Measurements from ENCODE around the gene GADD45GIP1. TPM values are rescaled to one million over a fixed set of nuclear protein-coding genes. Genes with fewer than 3 reads are reported as not detected.
"Not testable (repeated sequence)": the region's sequence is repeated elsewhere in the genome, so short reads cannot be mapped to it uniquely, and the experiment has no call there.

GADD45GIP1 gene
- total RNA-seq, 5 donors from 2014 or later (not counting 1 experiment from before 2014, with no cell fraction given), result 6.2 to 22.6 (median 20.1) TPM

DNA sequence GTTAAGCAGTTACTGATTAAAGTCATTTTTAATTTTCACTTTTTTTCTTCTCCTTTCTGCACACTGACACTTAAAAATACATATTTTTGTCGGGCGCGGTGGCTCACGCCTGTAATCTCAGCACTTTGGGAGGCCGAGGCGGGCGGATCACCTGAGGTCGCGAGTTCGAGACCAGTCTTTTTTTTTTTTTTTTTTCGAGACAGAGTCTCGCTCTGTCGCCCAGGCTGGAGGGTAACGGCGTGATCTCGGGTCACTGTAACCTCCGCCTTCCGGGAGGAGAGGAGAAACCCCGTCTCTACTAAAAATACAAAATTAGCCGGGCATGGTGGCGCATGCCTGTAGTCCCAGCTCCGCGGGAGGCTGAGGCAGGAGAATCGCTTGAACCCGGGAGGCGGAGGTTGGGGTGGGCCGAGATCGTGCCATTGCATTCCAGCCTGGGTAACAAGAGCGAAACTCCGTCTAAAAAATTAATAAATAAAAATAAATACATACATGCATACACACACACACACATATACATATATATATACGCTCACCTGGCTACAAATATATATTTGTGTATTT is 448 bp upstream of the GADD45GIP1 start:
- Histone ChIP-seq H3K27ac (ENCODE audit: low read length) (peak overlapping the region; percentile 75), H3K36me3 (ENCODE audit: control insufficient read depth in 2 of 2, extremely low read depth in 1 of 2, insufficient read depth in 1 of 2, low read length in 1 of 2) (peaks cover 6 to 17% of the 10 kb centered on the region in 2 donors), H3K4me1 (ENCODE audit: control insufficient read depth in 1 of 2, extremely low read depth in 1 of 2, insufficient read depth in 2 of 2, low read length in 2 of 2) (peaks cover 6 to 25% of the 10 kb centered on the region in 2 experiments), H3K4me3 (ENCODE audit: control insufficient read depth in 1 of 2, extremely low read depth in 1 of 2, low read length in 1 of 2) (peak overlapping the region; percentile 67 to 78)
- DNase-seq (peak in 1 of 35 experiments; percentile 22), ATAC-seq (replicated peaks in 1 of 4) (peak; percentile 6 to 34 (median 14))
- Mint-ChIP-seq H3K4me1 (peaks cover 18 to 30% (median 26%) of the 10 kb centered on the region in 3 donors), H3K27ac (peak overlapping the region; percentile 93 to 96), H3K4me3 (peak overlapping the region; percentile 82 to 90 (median 86))
- not testable (repeated sequence) for H3K27me3 ChIP-seq (replicated peaks in 1 of 2; ENCODE audit: control insufficient read depth in 2 of 2, extremely low read depth in 1 of 2, insufficient read depth in 2 of 2, low read length in 1 of 2); H3K9me3 ChIP-seq; H3K9me3 Mint-ChIP-seq; H3K36me3 Mint-ChIP-seq; H3K27me3 Mint-ChIP-seq
- ChIA-PET POLR2A (interaction anchor here in 1 of 2 donors (0.6 kb wide), 1 partner anchor 44 kb away, joined by 4 read pairs; no protein-coding TSS in a partner anchor), CTCF (interaction anchor here in 1 of 2 donors (0.7 kb wide), 1 partner anchor 1352 kb away, joined by 4 read pairs; no protein-coding TSS in a partner anchor)
- WGBS (ENCODE audit: insufficient coverage), result 0% methylated on average over 1 of the region's 31 CpGs

DNA sequence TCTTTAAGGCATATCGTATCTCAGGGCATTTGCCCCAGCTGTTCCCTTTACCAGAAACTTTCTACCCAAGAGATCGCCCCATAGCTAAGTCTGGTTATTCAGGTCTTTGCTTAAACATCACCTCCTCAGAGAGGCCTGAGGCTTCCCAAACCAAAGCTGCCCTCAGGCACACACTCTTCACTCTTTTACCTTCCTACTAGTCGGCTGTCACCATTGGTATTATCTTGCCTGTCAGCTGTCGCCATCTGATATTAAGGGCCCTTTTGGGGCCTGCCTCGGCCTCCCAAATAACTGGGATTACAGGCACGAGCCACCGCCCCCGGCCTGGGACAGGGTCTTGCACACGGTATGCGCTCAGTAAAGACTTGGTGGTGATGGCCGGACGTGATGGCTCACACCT is 1.0 kb downstream of the GADD45GIP1 start:
- peak overlapping the region in 1 of 2 donors; percentile 67 for H3K4me3 ChIP-seq (ENCODE audit: control insufficient read depth in 1 of 2, extremely low read depth in 1 of 2, low read length in 1 of 2)
- ATAC-seq (replicated peaks in 1 of 4) (no peak), DNase-seq (no peak)
- H3K9me3 Mint-ChIP-seq, result no peaks in the 10 kb centered on the region
- ChIA-PET CTCF (interaction anchor here in 1 of 2 donors (0.7 to 1.3 kb wide), 2 partner anchors 10 to 58 kb away, joined by 3 read pairs; no protein-coding TSS in a partner anchor), POLR2A (no interaction called here)
- H3K36me3 ChIP-seq (ENCODE audit: control insufficient read depth in 2 of 2, extremely low read depth in 1 of 2, insufficient read depth in 1 of 2, low read length in 1 of 2), result peaks cover 10 to 27% of the 10 kb centered on the region in 2 donors
- peak overlapping the region; percentile 82 to 85 (median 82) for H3K4me3 Mint-ChIP-seq
- H3K27ac ChIP-seq (ENCODE audit: low read length), result peak overlapping the region; percentile 63
- no peaks in the 10 kb centered on the region for H3K27me3 Mint-ChIP-seq
- WGBS (ENCODE audit: insufficient coverage), result 60% methylated on average over 9 of the region's 12 CpGs
- H3K27ac Mint-ChIP-seq, result peak overlapping the region; percentile 65 to 91
- H3K36me3 Mint-ChIP-seq, result peaks cover 9% of the 10 kb centered on the region
- peaks cover 18 to 30% (median 28%) of the 10 kb centered on the region in 3 donors for H3K4me1 Mint-ChIP-seq
- H3K4me1 ChIP-seq (ENCODE audit: control insufficient read depth in 1 of 2, extremely low read depth in 1 of 2, insufficient read depth in 2 of 2, low read length in 2 of 2), result peaks cover 6 to 25% of the 10 kb centered on the region in 2 experiments
- H3K27me3 ChIP-seq (replicated peaks in 1 of 2; ENCODE audit: control insufficient read depth in 2 of 2, extremely low read depth in 1 of 2, insufficient read depth in 2 of 2, low read length in 1 of 2), result no peaks in the 10 kb centered on the region
- H3K9me3 ChIP-seq, result no peaks in the 10 kb centered on the region

DNA sequence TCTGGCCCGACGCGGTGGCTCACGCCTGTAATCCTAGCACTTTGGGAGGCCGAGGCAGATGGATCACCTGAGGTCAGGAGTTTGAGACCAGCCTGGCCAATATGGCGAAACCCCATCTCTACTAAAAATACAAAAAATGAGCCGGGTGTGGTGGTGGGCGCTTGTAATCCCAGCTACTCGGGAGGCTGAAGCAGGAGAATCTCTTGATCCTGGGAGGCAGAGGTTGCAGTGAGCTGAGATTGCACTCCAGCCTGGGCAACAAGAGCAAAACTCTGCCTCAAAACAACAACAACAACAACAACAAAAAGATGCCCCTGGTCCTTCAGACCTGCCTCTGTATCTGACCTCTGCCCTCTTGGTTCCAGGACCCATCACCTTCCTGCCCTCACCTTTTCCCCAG is 1.4 kb downstream of the GADD45GIP1 start:
- H3K27me3 Mint-ChIP-seq; DNase-seq; H3K9me3 Mint-ChIP-seq; H3K27ac ChIP-seq (ENCODE audit: low read length); H3K9me3 ChIP-seq; ATAC-seq (replicated peaks in 1 of 4); H3K27me3 ChIP-seq (replicated peaks in 1 of 2; ENCODE audit: control insufficient read depth in 2 of 2, extremely low read depth in 1 of 2, insufficient read depth in 2 of 2, low read length in 1 of 2); H3K4me3 ChIP-seq (ENCODE audit: control insufficient read depth in 1 of 2, extremely low read depth in 1 of 2, low read length in 1 of 2); POLR2A ChIA-PET: not testable (repeated sequence)
- Histone ChIP-seq H3K4me1 (ENCODE audit: control insufficient read depth in 1 of 2, extremely low read depth in 1 of 2, insufficient read depth in 2 of 2, low read length in 2 of 2) (peaks cover 6 to 25% of the 10 kb centered on the region in 2 experiments), H3K36me3 (ENCODE audit: control insufficient read depth in 2 of 2, extremely low read depth in 1 of 2, insufficient read depth in 1 of 2, low read length in 1 of 2) (peaks cover 10 to 27% of the 10 kb centered on the region in 2 donors)
- Mint-ChIP-seq H3K4me1 (peaks cover 18 to 30% (median 28%) of the 10 kb centered on the region in 3 donors), H3K4me3 (peak overlapping the region; percentile 82 to 85 (median 82)), H3K27ac (peak overlapping the region; percentile 78 to 91), H3K36me3 (peaks cover 11% of the 10 kb centered on the region)
- WGBS (ENCODE audit: insufficient coverage), result 88% methylated on average over 6 of the region's 9 CpGs
- CTCF ChIA-PET, result interaction anchor here in 1 of 2 donors (1.3 kb wide), 1 partner anchor 10 kb away, joined by 3 read pairs; no protein-coding TSS in a partner anchor

DNA sequence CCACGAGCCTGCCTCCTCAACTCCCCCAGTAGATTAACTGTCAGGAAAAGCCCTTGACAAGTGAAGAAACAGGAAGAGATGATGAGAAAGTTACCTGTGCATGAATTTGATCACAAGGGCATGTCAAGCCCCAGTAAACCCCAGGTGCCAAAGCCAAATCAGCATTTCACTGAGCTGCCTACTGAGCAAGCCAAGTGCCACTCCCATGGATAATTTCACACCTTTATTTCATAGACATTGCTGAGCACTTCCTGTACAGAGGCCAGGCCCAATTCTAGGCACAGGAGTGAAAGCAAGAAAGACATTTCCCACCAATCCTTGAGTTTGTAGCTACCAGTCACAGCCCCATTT is 2.4 kb downstream of the GADD45GIP1 start:
- no CpG with 5 or more reads among the region's 1 CpG for WGBS (ENCODE audit: insufficient coverage)
- Histone ChIP-seq H3K4me1 (ENCODE audit: control insufficient read depth in 1 of 2, extremely low read depth in 1 of 2, insufficient read depth in 2 of 2, low read length in 2 of 2) (peaks cover 6 to 25% of the 10 kb centered on the region in 2 experiments), H3K27ac (ENCODE audit: low read length) (no peak overlapping the region), H3K27me3 (replicated peaks in 1 of 2; ENCODE audit: control insufficient read depth in 2 of 2, extremely low read depth in 1 of 2, insufficient read depth in 2 of 2, low read length in 1 of 2) (no peaks in the 10 kb centered on the region), H3K9me3 (no peaks in the 10 kb centered on the region), H3K4me3 (ENCODE audit: control insufficient read depth in 1 of 2, extremely low read depth in 1 of 2, low read length in 1 of 2) (no peak overlapping the region), H3K36me3 (ENCODE audit: control insufficient read depth in 2 of 2, extremely low read depth in 1 of 2, insufficient read depth in 1 of 2, low read length in 1 of 2) (peaks cover 12 to 33% of the 10 kb centered on the region in 2 donors)
- Mint-ChIP-seq H3K4me1 (peaks cover 18 to 32% (median 30%) of the 10 kb centered on the region in 3 donors), H3K36me3 (peaks cover 21% of the 10 kb centered on the region), H3K4me3 (peak overlapping the region in 2 of 3 donors; percentile 1 to 8), H3K27ac (peak overlapping the region; percentile 30 to 51), H3K27me3 (no peaks in the 10 kb centered on the region), H3K9me3 (no peaks in the 10 kb centered on the region)
- CTCF ChIA-PET, result interaction anchor here in 1 of 2 donors (0.5 to 0.6 kb wide), 2 partner anchors 107 to 108 kb away, joined by 3 read pairs; no protein-coding TSS in a partner anchor
- ATAC-seq (replicated peaks in 1 of 4) (no peak), DNase-seq (no peak)
- POLR2A ChIA-PET, result no interaction called here

DNA sequence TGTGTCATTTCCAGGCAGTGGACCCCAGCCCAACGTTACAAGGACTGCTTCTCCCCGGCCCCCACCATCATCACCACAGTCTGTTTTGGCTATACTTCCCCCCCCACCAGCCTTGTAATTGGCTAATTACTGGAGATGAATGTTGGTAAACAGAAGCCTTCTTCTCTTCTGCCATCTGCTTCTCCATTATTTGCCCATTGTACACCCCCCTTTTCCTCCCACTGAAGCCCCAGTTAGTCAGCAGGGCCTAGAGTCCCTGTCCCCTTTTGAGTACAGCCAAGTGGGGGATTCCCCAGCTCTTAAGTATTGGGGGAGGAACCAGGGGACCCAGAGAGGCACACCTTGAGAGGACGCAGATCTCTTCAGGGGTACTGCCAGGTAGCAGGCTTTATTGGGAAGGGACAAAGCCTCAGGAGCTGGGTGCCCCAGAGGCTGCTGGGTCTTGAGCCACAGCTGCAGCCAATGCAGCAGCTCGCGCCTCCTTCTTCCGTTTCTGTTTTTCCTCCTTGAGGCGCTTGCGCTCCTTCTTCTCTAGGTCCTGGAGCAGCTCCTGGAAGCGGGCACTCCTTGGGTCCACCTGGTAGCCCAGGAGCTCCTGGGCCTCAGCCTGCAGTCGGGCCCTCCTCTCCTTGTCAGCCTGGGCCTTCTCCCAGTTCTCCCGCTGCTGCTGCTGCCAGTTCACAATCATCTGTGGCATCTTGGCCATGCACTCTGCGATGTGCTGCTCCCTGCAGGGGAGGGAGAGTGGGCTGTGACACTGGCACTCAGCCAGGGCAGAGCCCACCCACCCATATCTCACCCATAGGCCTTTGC is 3.0 kb downstream of the GADD45GIP1 start:
- Mint-ChIP-seq H3K4me1 (peaks cover 18 to 32% (median 30%) of the 10 kb centered on the region in 3 donors), H3K9me3 (no peaks in the 10 kb centered on the region), H3K27me3 (no peaks in the 10 kb centered on the region), H3K27ac (peak overlapping the region; percentile 30 to 57), H3K4me3 (peak overlapping the region in 1 of 3 donors; percentile 8), H3K36me3 (peaks cover 21% of the 10 kb centered on the region)
- no peak overlapping the region for H3K27ac ChIP-seq (ENCODE audit: low read length)
- DNase-seq (no peak), ATAC-seq (replicated peaks in 1 of 4) (no peak)
- H3K27me3 ChIP-seq (replicated peaks in 1 of 2; ENCODE audit: control insufficient read depth in 2 of 2, extremely low read depth in 1 of 2, insufficient read depth in 2 of 2, low read length in 1 of 2), result no peaks in the 10 kb centered on the region
- H3K4me1 ChIP-seq (ENCODE audit: control insufficient read depth in 1 of 2, extremely low read depth in 1 of 2, insufficient read depth in 2 of 2, low read length in 2 of 2), result peaks cover 6 to 25% of the 10 kb centered on the region in 2 experiments
- H3K36me3 ChIP-seq (ENCODE audit: control insufficient read depth in 2 of 2, extremely low read depth in 1 of 2, insufficient read depth in 1 of 2, low read length in 1 of 2), result peaks cover 17 to 39% of the 10 kb centered on the region in 2 donors
- WGBS (ENCODE audit: insufficient coverage), result 83% methylated on average over 7 of the region's 12 CpGs
- no peaks in the 10 kb centered on the region for H3K9me3 ChIP-seq
- ChIA-PET CTCF (no interaction called here), POLR2A (no interaction called here)
- H3K4me3 ChIP-seq (ENCODE audit: control insufficient read depth in 1 of 2, extremely low read depth in 1 of 2, low read length in 1 of 2), result no peak overlapping the region

DNA sequence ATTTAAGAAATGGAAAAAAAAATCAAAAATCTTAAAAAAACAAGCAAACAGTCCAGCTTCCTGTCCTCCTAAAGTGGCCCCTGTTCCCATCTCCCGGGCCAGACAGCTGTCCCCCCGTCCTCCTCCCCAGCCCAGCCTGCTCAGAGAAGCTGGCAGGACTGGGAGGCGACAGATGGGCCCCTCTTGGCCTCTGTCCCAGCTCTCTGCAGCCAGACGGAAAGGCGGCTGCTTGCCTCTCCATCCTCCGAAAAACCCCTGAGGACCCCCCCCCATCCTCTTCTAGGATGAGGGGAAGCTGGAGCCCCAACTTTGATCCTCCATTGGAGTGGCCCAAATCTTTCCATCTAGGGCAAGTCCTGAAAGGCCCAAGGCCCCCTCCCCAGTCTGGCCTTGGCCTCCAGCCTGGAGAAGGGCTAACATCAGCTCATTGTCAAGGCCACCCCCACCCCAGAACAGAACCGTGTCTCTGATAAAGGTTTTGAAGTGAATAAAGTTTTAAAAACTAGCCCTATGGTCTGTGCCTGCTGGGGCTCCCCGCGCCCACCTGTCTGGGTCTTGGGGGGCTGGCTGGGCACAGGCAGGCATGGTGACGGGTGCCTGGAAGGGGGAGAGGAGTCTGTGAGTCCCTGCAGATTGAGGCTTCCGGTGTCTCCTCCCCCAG is 3.8 kb downstream of the GADD45GIP1 start:
- Histone ChIP-seq H3K27ac (ENCODE audit: low read length) (no peak overlapping the region), H3K36me3 (ENCODE audit: control insufficient read depth in 2 of 2, extremely low read depth in 1 of 2, insufficient read depth in 1 of 2, low read length in 1 of 2) (peaks cover 20 to 47% of the 10 kb centered on the region in 2 donors)
- DNase-seq, result no peak

More for the DNA sequence above, 3.8 kb downstream of the GADD45GIP1 start:
- peaks cover 6 to 25% of the 10 kb centered on the region in 2 experiments for H3K4me1 ChIP-seq (ENCODE audit: control insufficient read depth in 1 of 2, extremely low read depth in 1 of 2, insufficient read depth in 2 of 2, low read length in 2 of 2)
- no peak overlapping the region for H3K4me3 ChIP-seq (ENCODE audit: control insufficient read depth in 1 of 2, extremely low read depth in 1 of 2, low read length in 1 of 2)
- H3K9me3 Mint-ChIP-seq, result no peaks in the 10 kb centered on the region
- H3K27ac Mint-ChIP-seq, result no peak overlapping the region
- no peaks in the 10 kb centered on the region for H3K9me3 ChIP-seq
- H3K27me3 ChIP-seq (replicated peaks in 1 of 2; ENCODE audit: control insufficient read depth in 2 of 2, extremely low read depth in 1 of 2, insufficient read depth in 2 of 2, low read length in 1 of 2), result no peaks in the 10 kb centered on the region
- WGBS (ENCODE audit: insufficient coverage), result 90% methylated on average over 4 of the region's 11 CpGs
- ATAC-seq (replicated peaks in 1 of 4), result no peak
- CTCF ChIA-PET, result no interaction called here
- POLR2A ChIA-PET, result no interaction called here
- H3K27me3 Mint-ChIP-seq, result no peaks in the 10 kb centered on the region
- no peak overlapping the region for H3K4me3 Mint-ChIP-seq
- H3K36me3 Mint-ChIP-seq, result peaks cover 25% of the 10 kb centered on the region
- H3K4me1 Mint-ChIP-seq, result peaks cover 18 to 32% (median 30%) of the 10 kb centered on the region in 3 donors

Data from T-cell (primary cell).